GM19099 (cell line): ENCODE measurements around the gene CHD6.

Experiments used
- POLR2A ChIP-seq: IDR thresholded peaks from 3 replicates; pipeline ENCODE4 v1.6.1; 2011; ENCODE audit warnings: low read depth; ENCODE audit not compliant: insufficient read length; ENCODE audit errors: extremely low read depth

Gene CHD6

GRCh38 chr20:41379551-41379950 lies 238.6 kb downstream of the CHD6 start:
- no peak for TF ChIP-seq POLR2A

GRCh38 chr20:41377275-41377674 lies 240.9 kb downstream of the CHD6 start:
- no peak for TF ChIP-seq POLR2A

- no peak for TF ChIP-seq POLR2A
Observed at GRCh38 chr20:41376349-41376748, 241.8 kb downstream of the CHD6 start.

- no peak for TF ChIP-seq POLR2A
Observed at GRCh38 chr20:41375846-41376245, 242.3 kb downstream of the CHD6 start.

- TF ChIP-seq POLR2A = no peak
Observed at GRCh38 chr20:41373931-41374920, 244.0 kb downstream of the CHD6 start.

GRCh38 chr20:41373251-41373783 lies 244.9 kb downstream of the CHD6 start:
- TF ChIP-seq POLR2A = no peak

- TF ChIP-seq POLR2A = no peak
Observed at GRCh38 chr20:41371371-41371770, 246.8 kb downstream of the CHD6 start.

- TF ChIP-seq POLR2A = no peak
Observed at GRCh38 chr20:41370176-41370575, 248.0 kb downstream of the CHD6 start.

- TF ChIP-seq POLR2A = no peak
Observed at GRCh38 chr20:41369673-41370072, 248.5 kb downstream of the CHD6 start.

- no peak for TF ChIP-seq POLR2A
Observed at GRCh38 chr20:41367956-41368355, 250.2 kb downstream of the CHD6 start.

GRCh38 chr20:41367393-41367695 lies 250.8 kb downstream of the CHD6 start:
- TF ChIP-seq POLR2A = no peak

- no peak for TF ChIP-seq POLR2A
Observed at GRCh38 chr20:41366546-41367392, 251.4 kb downstream of the CHD6 start, which contains the start of gene EMILIN3. EMILIN3 (minus strand) TSS chr20:41366818; CDS start chr20:41366634, 184 bp downstream.

- TF ChIP-seq POLR2A = no peak
Observed at GRCh38 chr20:41365777-41366545, 252.2 kb downstream of the CHD6 start.

GRCh38 chr20:41364967-41365765 lies 253.0 kb downstream of the CHD6 start:
- no peak for TF ChIP-seq POLR2A
